Activated naive CD8-positive, alpha-beta T cell treated with anti-CD3 and anti-CD28 coated beads, Interleukin-2, amount 10 ng/mL, durations not matched to agents 7 days and 5 days (primary cell): ENCODE data around the gene UBE2D3. TPM values are rescaled to one million over a fixed set of nuclear protein-coding genes. Genes with fewer than 3 reads are reported as not detected.
"Not testable (repeated sequence)": the region's sequence is repeated elsewhere in the genome, so short reads cannot be mapped to it uniquely, and the experiment has no call there.

Experiments
- ATAC-seq: fragments of 150-1000 bp; cut with Tn5 transposase; one replicate; pipeline ENCODE4 v1.10.0; 2021; ENCODE audit warnings: low read depth, moderate library complexity
- POLR2A ChIA-PET: fragments of 350-600 bp; sonication (Branson Sonifier 250); formaldehyde crosslinking; loops from one replicate; lab custom pipeline; 2021; ENCODE audit warnings: antibody characterized with exemption; lab: Charles Lee
- DNase-seq: peaks from one replicate; pipeline ENCODE4 v3.0.0; 2021
- H3K27ac Mint-ChIP-seq: one replicate; pipeline ENCODE4 v1.8.0; 2022; ENCODE audit warnings: mild to moderate bottlenecking, mixed read lengths
- H3K27me3 Mint-ChIP-seq: one replicate; pipeline ENCODE4 v1.8.0; 2022; ENCODE audit warnings: mild to moderate bottlenecking, moderate library complexity, mixed read lengths
- H3K36me3 Mint-ChIP-seq: one replicate; pipeline ENCODE4 v1.8.0; 2021; ENCODE audit warnings: mild to moderate bottlenecking, mixed read lengths
- H3K4me1 Mint-ChIP-seq: one replicate; pipeline ENCODE4 v1.8.0; 2021; ENCODE audit warnings: mixed read lengths
- H3K4me3 Mint-ChIP-seq: one replicate; pipeline ENCODE4 v1.8.0; 2022; ENCODE audit warnings: mild to moderate bottlenecking, moderate library complexity, mixed read lengths
- H3K9me3 Mint-ChIP-seq: one replicate; pipeline ENCODE4 v1.8.0; 2021; ENCODE audit warnings: mixed read lengths
- total RNA-seq, 2 experiments: library from RNA; stranded (reverse); gene quantifications; one replicate each; pipeline ENCODE4 v1.2.3, GENCODE V29; 2021

The UBE2D3 gene
- 100 to 1,000 TPM; 376 to 380 TPM for total RNA-seq

- H3K9me3 Mint-ChIP-seq, result no peaks in the 10 kb centered on the region
- POLR2A ChIA-PET, result interaction anchor here (0.8 to 8.2 kb wide), 24 partner anchors 9 to 482 kb away, joined by 3 to 226 read pairs (median 4); partner anchors contain the start of genes CISD2, MANBA, NFKB1 and SLC39A8
- DNase-seq, result peak; percentile 97
- H3K36me3 Mint-ChIP-seq, result peaks cover 14% of the 10 kb centered on the region
- no peaks in the 10 kb centered on the region for H3K27me3 Mint-ChIP-seq
- peaks cover 27% of the 10 kb centered on the region for H3K4me1 Mint-ChIP-seq
- no peak within 1 kb of the TSS for H3K4me3 Mint-ChIP-seq
- peak; percentile 44 for ATAC-seq
- H3K27ac Mint-ChIP-seq, result no peak within 1 kb of the TSS
Observed at GRCh38 chr4:102826890-102827673, at the start of gene UBE2D3. Gene UBE2D3 (minus strand): TSS chr4:102827551. CDS start chr4:102826508, 1,043 bp downstream.

DNA sequence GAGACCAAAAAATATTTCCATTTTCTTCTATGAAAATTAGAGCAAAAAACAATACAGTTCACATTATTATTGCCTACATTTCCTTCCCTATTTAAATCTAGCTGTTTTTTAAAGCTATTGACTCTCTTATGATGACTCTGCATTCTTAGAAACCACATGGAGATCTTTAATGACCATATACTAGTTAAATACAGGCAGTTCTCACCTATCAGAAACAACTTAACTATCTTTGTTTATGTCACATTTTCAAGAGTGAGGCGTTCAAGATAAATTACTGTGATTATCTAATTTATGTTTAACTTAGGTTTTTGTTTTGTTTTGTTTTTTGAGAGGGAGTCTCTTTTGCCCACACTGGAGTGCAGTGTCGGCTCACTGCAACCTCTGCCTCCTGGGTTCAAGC lies 44.4 kb upstream of the UBE2D3 start:
- Mint-ChIP-seq H3K27me3 (no peaks in the 10 kb centered on the region), H3K4me1 (peaks cover 35% of the 10 kb centered on the region), H3K4me3 (peak overlapping the region; percentile 6), H3K9me3 (peaks cover 8% of the 10 kb centered on the region), H3K36me3 (peaks cover 44% of the 10 kb centered on the region), H3K27ac (peak overlapping the region; percentile 7)
- DNase-seq (no peak), ATAC-seq (no peak)
- POLR2A ChIA-PET, result interaction anchor here (2.0 kb wide), 1 partner anchor 11 kb away, joined by 4 read pairs; no protein-coding TSS in a partner anchor

DNA sequence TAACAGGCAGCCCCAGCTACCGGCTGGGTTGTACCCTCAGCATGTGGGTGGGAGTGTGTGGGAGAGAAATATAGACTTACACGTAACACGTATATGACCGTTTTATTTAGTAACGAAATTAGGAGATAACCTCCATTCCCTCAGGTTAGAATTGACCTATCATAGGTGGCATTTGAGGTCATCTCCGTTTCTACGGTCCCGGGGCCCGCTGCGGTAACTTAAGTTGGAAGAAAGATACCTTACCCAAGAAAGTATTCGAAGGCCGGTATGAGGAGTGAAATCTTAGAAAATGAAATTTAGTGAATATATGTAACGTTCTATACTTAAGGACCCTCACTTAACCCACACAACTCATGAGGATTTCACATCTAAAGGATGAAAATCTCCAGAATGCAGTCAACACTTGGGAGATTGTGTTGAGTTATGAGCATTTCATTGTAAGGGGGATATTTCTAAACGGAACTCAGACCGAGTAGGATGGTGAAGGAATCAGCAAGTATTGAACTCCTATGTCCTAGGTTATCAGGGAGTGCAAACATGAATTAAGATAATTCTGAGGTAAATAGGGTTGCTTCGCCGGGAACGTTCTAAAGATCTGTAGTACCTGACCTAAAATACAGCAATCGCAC lies 42.3 kb upstream of the UBE2D3 start:
- POLR2A ChIA-PET, result interaction anchor here (0.7 to 5.4 kb wide), 14 partner anchors 13 to 525 kb away, joined by 3 to 226 read pairs (median 5); partner anchors contain the start of genes MANBA, SLC9B1, SLC9B2 and UBE2D3
- Mint-ChIP-seq H3K4me1 (peaks cover 52% of the 10 kb centered on the region), H3K27me3 (no peaks in the 10 kb centered on the region), H3K27ac (peak overlapping the region; percentile 99), H3K36me3 (peaks cover 32% of the 10 kb centered on the region), H3K9me3 (peaks cover 6% of the 10 kb centered on the region), H3K4me3 (peak overlapping the region; percentile 95)
- ATAC-seq, result peak; percentile 23
- no peak for DNase-seq

DNA sequence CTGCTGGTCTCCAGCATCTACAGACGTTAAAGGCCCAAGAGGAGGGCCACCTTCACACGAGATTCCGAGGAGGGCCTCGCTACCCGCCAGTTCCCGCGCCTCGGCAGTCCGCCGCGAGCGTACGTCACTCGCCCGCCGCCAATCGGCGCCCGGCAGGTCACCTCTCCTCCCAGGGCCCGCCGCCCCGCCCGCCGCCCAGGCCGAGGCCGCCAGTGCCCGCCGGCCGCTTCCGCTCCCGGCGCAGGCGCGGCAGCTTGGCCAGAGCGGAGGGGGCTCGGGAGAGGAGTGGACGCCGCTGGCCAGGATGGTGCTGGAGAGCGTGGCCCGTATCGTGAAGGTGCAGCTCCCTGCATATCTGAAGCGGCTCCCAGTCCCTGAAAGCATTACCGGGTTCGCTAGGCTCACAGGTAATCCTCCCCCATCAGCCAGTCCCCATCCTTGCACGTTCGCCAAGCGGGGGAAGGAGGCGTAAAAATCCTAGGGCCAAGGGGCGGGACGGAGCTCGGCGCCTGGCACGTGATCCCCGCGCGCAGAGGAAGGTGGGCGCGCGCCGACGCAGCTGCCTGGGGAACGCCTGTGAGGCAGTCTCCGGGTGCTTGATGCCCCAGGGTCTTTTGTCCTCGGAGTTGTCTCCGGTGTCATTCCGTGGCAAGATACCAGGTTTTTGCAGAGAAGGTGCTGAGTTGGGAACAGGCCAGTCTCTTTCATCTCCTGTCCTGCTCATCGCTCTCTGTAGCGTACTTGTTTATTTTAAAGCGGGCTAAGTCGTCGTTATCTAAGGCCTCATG lies 41.6 kb upstream of the UBE2D3 start, which contains the start of gene CISD2:
CISD2 (plus strand) TSS at position 212 of the 788 bp plus-strand sequence; CDS start at position 305, 93 bp downstream.
- Mint-ChIP-seq H3K4me3 (peak within 1 kb of the TSS; percentile 95), H3K36me3 (peaks cover 33% of the 10 kb centered on the region), H3K4me1 (peaks cover 54% of the 10 kb centered on the region), H3K9me3 (peaks cover 3% of the 10 kb centered on the region), H3K27ac (peak within 1 kb of the TSS; percentile 99), H3K27me3 (no peaks in the 10 kb centered on the region)
- DNase-seq (peak; percentile 96), ATAC-seq (peak; percentile 89)
- POLR2A ChIA-PET, result interaction anchor here (0.6 to 5.4 kb wide), 17 partner anchors 9 to 524 kb away, joined by 3 to 226 read pairs (median 5); partner anchors contain the start of genes MANBA, SLC9B1, SLC9B2 and UBE2D3

DNA sequence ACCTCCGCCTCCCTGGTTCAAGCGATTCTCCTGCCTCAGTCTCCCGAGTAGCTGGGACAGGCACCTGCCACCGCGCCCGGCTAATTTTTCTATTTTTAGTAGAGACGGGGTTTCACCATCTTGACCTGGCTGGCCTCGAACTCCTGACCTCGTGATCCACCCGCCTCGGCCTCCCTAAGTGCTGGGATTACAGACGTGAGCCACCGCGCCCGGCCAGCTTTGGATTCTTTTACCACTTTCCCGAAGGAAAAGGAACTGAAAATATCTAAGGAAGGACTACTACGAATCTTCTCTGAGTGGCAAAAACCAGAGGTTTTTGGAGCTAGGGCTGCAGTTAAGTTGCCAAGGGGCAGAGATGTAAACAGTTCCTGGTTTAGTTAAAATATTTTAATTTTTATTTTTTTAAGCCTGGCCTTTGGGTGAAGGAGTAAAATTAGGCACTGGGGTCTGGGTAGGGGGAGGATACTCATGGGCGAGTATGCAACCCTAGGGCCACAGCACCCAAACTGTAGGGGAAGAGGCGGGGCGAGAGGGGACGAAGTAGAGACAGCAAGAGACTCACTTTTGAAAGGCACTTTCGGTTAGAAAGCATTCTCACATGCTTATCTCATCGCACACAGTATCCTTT lies 40.9 kb upstream of the UBE2D3 start:
- H3K27ac Mint-ChIP-seq, result peak overlapping the region; percentile 98
- DNase-seq (peak; percentile 50), ATAC-seq (no peak)
- H3K4me3 Mint-ChIP-seq, result peak overlapping the region; percentile 95
- peaks cover 33% of the 10 kb centered on the region for H3K36me3 Mint-ChIP-seq
- POLR2A ChIA-PET, result interaction anchor here (0.6 to 5.4 kb wide), 11 partner anchors 8 to 136 kb away, joined by 3 to 226 read pairs (median 5); partner anchors contain the start of genes MANBA and UBE2D3
- H3K9me3 Mint-ChIP-seq, result peaks cover 5% of the 10 kb centered on the region
- no peaks in the 10 kb centered on the region for H3K27me3 Mint-ChIP-seq
- peaks cover 51% of the 10 kb centered on the region for H3K4me1 Mint-ChIP-seq

DNA sequence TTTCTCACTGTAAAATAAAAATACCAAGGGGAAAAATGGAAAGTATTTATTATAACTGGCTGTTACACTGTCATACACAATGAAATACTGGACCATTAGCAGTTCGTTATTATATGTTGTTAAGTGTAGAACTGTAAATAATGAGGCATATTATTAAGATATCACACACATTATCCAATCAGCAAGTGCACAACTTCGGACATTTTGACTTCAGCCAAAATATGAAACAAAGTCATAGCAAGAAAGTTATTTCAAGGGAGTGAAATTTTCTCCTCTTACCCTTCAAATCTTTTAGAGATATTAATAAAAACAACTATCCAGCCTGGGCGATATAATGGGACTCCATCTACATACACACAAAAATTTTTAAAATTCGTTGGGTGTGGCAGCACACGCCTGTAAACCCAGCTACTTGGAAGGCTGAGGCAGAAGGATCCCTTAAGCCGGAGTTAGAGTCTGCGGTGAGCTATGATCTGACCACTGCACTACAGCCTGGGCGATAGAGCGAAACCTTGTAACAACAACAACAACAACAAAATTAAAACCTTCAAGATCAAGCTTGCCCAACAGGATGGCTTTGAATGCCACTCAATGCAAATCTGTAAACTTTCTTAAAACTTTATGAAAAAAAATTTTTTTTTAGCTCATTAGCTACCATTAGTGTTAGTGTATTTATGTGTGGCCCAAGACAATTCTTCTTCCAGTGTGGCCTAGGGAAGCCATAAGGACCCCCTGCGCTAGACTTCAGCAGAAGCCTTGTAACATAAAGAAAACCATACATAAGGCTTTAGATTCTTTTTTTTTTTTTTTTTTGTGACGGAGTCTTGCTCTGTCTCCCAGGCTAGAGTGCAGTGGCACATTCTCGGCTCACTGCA lies 40.2 kb upstream of the UBE2D3 start:
- Mint-ChIP-seq H3K4me3 (peak overlapping the region; percentile 95), H3K36me3 (peaks cover 33% of the 10 kb centered on the region), H3K27me3 (no peaks in the 10 kb centered on the region), H3K9me3 (peaks cover 4% of the 10 kb centered on the region), H3K4me1 (peaks cover 46% of the 10 kb centered on the region), H3K27ac (peak overlapping the region; percentile 98)
- no peak for ATAC-seq
- POLR2A ChIA-PET, result interaction anchor here (0.6 to 5.4 kb wide), 10 partner anchors 7 to 210 kb away, joined by 3 to 226 read pairs (median 3); partner anchors contain the start of genes SLC9B2 and UBE2D3
- DNase-seq, result no peak

- DNase-seq, H3K27me3 Mint-ChIP-seq, ATAC-seq, H3K9me3 Mint-ChIP-seq: not testable (repeated sequence)
- H3K4me1 Mint-ChIP-seq, result peaks cover 35% of the 10 kb centered on the region
- peaks cover 46% of the 10 kb centered on the region for H3K36me3 Mint-ChIP-seq
- POLR2A ChIA-PET, result interaction anchor here (0.7 to 5.4 kb wide), 2 partner anchors 40 to 70 kb away, joined by 3 to 226 read pairs; partner anchors contain the start of gene UBE2D3
- H3K4me3 Mint-ChIP-seq, result peak overlapping the region; percentile 5
- H3K27ac Mint-ChIP-seq, result peak overlapping the region; percentile 11
Observed at GRCh38 chr4:102865327-102865726, 38.0 kb upstream of the UBE2D3 start.

DNA sequence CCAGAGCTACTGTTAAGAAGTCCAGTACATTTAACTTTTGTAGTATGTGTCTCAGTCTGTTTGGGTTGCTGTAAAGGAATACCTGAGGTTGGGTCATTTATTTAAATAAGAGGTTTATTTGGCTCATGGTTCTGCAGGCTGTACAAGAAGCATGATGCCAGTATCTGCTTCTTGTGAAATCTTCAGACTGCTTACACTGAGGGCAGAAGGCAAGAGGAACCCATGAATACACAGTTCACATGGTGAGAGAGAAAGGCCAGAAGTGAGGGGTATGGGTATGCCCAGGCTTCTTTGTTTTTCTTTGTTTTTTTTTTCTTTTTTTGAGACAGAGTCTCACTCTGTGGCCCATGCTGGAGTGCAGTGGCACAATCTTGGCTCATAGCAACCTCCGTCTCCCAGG lies 35.4 kb upstream of the UBE2D3 start:
- DNase-seq, result no peak
- POLR2A ChIA-PET, result no interaction called here
- Mint-ChIP-seq H3K4me3 (no peak overlapping the region), H3K27me3 (no peaks in the 10 kb centered on the region), H3K4me1 (peaks cover 33% of the 10 kb centered on the region), H3K27ac (no peak overlapping the region), H3K36me3 (peaks cover 63% of the 10 kb centered on the region), H3K9me3 (peaks cover 18% of the 10 kb centered on the region)
- ATAC-seq, result no peak

DNA sequence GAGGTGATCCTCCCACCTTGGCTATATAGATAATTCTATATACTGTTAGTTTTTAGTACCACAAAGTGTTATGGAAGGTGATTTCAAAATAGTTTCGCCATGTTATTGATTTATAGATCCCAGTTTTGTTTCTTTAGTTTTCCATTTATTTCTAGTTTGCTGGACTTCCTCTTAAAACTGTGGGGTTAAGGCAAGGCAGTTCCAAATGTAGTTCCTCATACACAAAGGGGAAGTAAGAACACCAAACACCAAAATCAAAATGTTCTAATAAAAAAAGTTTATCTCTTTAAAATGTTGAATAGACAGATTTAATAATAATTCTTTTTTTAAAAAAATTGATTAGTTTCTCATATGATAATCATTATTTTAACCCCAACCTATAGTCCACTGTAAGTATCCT lies 34.7 kb upstream of the UBE2D3 start:
- DNase-seq (no peak), ATAC-seq (no peak)
- POLR2A ChIA-PET, result no interaction called here
- Mint-ChIP-seq H3K4me1 (peaks cover 28% of the 10 kb centered on the region), H3K36me3 (peaks cover 63% of the 10 kb centered on the region), H3K4me3 (no peak overlapping the region), H3K27me3 (no peaks in the 10 kb centered on the region), H3K9me3 (peaks cover 18% of the 10 kb centered on the region), H3K27ac (no peak overlapping the region)

GRCh38 chr4:102860611-102861324 lies 33.4 kb upstream of the UBE2D3 start:
- no peak for ATAC-seq
- no peak for DNase-seq
- Mint-ChIP-seq H3K36me3 (peaks cover 66% of the 10 kb centered on the region), H3K27me3 (no peaks in the 10 kb centered on the region), H3K9me3 (peaks cover 18% of the 10 kb centered on the region), H3K4me1 (peaks cover 19% of the 10 kb centered on the region), H3K4me3 (no peak overlapping the region), H3K27ac (no peak overlapping the region)
- POLR2A ChIA-PET, result interaction anchor here (0.9 to 1.4 kb wide), 2 partner anchors 8 to 33 kb away, joined by 5 read pairs; partner anchors contain the start of gene UBE2D3
